GM21723 (cell line): ENCODE results near the gene ASB10.
A peak's percentile ranks its signal among the peaks of the same experiment; 100 is the strongest.

Source experiments
- ATAC-seq: cut with Tn5 transposase; IDR thresholded peaks from one replicate; pipeline ENCODE4 v1.9.1; 2021; ENCODE audit warnings: mild to moderate bottlenecking, moderate library complexity; ENCODE audit not compliant: unreplicated experiment

The ASB10 gene

DNA sequence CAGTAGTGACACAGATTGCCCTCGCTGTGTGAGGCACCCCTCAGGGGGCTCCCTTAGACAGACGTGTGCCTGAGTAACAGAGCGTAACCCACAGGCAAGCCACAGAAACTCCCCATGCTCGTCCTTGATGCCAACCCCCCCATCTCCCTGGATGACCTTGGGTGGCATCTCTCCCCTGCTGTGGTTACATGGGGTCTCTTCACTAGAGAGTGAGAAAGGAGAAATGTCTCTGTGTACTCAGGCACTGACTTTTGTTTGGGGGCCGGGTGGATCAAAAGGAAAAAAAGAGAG, 1.1 kb upstream of the ASB10 start:
- no peak for ATAC-seq

DNA sequence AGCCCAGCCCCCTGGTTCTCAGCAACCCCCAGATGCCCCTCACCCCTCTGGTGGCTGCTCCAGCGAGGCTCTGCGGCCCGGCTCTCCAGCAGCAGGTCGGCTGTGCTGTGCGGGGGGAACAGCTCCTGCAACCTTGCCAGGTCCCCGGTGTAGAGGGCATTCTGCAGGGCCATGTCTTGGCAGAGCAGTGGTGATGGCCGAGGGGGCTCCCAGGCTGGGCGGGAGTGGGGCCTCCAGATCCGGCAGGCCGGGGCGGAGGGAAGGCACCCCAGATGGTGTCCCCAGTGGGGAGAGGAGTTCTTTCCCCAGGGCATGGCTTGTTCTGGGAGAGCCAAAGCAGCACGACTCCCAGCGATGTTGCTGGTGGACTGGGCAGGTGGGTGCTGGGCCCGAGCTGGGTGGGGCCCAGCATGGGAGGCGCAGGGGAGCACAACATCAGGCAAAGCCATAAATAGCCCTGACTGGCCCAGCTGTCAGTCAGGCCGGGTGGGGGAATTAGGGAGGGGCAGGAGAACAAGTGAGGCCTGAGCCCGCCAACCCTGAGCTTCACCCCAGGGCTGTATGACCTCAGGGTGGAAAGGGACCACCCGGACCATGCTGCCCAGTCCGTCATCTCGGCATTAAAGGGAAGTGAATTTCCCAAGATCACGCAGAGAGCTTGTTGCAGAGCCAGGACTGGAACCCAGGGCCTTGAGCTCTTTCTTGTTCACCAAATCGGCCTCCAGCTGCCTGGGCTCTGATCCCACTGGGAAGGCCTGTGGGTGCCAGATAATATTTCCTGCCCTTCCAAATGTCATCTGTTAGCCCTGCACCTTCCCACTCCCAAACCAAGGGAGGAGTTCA, 580 bp upstream of the ASB10 start:
- no peak for ATAC-seq

DNA sequence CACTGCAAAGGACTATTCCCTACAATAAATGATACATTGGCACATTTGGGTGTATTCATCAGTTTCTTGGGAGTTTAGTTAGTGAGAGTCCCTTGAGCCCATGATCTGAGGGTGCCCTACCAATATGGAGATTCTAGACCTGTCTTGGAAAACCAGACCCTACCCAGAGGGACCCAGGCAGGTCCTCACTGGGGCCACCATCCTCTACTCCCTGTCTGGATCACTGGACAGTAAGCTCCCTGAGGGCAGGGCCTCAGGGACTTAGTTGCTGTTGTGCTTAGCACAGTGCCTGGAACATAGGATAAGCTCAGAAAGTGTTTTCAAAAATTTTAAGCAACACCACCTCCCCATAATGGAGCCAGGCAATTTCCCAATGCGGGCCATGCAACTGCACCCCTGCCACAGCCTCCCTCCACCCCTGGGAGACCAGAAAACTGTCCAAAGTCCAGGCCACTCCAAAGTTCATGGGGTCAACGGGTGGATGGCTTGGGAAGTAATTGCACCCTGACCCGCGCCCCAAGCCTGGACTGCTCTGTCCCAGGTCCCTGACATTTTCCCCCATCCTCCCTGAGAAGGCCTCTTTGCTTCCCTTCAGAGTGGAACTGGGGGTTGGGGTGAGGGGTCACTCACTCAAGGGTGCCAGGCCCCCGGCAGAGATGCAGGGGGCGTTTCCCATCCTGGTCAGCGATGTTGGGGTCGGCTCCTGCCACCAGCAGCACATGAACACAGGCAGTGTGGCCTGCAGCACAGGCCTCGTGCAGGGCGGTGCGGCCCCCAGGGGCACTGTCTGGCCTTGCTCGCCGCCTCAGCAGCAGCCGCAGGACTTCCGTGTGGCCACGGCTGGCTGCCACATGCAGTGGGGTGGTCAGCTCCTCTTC, 1.0 kb downstream of the ASB10 start:
- ATAC-seq, result no peak

DNA sequence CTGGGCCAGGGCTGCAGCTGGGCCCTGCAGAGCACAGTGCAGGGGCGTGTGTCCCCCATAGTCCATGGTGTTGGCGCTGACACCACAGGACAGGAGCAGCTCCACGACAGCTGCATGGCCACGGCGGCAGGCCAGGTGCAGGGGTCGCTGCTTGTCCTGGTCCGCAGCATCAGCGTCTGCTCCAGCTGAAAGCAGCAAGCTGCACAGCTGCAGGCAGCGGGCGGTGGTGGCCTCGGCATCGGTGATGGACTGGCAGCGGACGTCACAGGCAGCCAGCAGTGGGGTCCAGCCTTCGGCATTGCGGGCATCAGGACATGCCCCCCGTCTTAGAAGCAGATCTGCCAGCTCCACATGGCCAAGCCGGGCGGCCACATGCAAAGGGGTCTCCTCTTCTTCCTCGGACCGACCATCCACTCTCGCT, 6.0 kb downstream of the ASB10 start:
- ATAC-seq, result no peak

DNA sequence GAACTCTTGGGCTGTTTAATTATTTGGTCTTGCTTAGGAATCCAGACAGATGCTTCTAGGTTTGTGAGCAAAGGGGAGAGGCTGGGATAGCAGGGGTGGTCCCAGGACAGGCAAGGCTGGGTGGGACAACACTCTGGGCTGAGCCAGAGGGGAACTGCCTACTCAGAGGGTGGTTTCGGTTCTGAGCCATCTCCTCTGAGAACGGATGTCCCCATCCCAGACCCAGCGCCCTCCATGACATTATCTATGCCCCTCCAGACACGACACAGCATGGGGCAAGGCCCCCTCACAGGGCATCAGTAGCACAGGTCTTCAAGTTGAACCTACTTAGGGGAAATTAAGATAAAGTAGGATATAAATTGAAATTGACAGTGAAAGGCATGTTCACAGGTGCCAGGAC, 7.1 kb downstream of the ASB10 start:
- ATAC-seq, result no peak

DNA sequence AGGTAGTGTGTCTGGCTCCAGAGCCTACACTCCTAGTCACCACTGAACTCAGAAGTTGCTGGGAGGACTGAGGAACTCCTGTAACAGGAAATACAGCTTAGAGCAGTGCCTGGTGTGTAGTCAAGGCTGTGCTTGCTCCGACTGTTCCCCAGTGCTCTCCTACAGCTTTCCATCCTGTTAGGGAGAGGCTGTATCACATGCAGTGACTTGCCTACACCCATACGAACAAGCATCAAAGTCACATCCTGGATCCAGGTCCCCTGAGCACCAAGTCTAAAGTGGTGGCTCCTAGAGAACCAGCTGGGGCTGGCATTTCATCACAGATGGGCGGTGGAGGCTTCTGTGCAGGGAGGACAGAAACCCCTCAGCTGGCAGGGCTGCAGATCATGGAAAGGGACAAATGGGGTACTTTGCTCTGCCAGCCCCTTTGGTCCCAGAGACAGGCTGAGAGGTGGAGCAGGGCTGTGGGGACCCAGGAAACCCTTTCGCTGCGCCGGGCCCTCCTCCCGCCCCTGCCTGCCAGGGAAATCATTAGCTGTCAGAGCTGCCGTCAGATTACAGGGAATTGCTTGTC, 7.7 kb downstream of the ASB10 start:
- ATAC-seq, result no peak

DNA sequence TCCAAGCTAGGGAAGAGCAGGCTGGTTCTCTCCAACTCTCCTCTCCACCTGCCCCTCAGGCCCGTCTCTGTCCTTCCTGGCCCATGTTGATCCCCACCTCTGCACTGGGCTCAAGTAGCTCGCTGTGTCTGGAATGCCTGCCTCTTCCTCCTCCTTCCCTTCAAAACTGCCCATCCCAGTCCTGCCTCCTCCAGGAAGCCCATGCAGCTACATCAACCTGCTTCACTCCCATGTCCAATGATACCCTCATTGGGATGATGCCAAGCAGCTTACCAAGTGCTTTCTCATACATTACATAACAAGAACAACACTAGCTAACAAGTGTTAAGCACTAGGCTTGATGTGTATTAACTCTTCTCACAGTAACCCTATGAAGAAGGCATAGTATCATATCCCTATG, 8.2 kb downstream of the ASB10 start:
- no peak for ATAC-seq

DNA sequence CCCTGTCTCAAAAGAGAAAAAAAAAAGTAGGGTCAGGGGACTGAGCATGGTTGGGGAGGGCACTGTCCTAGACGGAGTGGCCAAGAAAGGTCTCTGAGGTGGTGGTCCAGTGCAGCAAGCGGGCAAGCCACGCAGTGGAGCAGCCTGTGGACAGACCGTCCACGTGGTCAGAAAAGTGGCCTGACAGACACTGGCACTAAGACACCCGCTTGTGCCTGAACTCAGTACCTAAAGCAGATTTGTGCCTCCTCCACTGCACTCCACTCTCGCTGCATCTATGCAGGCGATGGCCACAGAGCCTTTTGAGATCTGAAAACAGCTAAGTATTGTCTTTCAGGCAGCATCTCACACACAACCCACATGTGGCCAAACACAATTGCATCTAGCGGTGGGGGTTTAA, 8.8 kb downstream of the ASB10 start:
- ATAC-seq, result no peak

DNA sequence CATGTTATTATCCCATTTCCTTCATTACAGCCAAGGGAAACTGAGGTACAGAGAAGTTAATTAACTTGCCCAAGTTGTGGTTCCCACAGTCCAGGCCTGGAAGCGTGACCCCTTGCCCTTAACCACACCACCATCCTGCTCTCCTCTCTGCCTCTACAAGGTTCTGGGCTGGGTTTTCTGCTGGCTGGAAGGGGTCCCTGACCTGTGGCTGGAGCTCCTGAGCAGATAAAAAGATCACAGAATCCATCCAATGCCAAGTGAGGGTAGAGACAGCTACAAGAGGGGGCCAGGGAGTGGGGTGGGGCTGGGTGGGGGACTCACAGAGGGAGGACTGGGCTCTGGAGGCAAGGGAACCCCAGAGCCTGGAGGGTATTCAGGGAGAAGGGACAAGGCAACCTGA, 9.7 kb downstream of the ASB10 start:
- no peak for ATAC-seq

DNA sequence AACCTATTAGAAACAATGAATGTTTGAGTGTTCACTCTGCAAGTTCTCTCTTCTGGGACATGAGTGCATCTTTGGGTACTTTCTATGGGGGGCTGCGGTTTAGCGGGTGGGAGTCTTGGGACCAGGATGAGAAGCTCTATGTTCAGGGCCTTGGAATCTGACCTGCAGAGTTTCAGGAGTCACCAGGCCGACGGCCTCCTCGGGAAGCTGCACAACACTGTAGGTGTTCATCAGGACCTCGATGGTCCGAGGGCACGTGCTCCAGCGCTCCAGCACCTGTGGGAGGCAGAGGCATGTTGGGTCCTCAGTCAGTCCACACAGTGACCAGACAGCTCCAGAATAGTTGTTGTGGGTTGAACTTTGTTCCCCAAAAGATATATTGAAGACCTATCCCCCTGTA, 10.6 kb downstream of the ASB10 start:
- ATAC-seq, result no peak

DNA sequence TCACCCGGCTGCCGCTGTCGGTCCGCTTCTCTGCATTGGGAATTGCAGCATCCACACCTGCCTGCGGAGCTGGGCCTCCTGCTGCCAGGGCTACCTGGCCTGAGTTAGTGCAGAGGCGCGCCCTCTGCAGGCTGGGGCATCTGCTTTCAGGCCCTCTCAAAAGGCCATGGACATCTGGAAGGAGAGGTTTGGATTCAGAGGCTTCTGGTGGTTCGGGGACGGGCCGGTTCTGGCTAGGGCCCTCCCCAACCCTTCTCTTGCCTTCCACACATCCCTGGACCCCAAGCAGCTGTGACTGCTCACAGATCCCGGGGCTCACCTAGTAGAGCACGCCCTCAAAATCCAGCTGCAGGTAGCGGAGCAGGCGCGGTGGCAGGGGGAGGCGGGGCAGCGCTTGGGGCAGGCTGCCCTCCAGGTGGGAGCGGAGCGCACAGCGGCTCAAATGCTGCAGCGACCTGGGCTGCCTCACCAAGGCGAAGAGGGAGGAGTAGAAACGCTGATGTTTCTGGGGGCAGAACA, 11.2 kb downstream of the ASB10 start:
- ATAC-seq, result no peak

DNA sequence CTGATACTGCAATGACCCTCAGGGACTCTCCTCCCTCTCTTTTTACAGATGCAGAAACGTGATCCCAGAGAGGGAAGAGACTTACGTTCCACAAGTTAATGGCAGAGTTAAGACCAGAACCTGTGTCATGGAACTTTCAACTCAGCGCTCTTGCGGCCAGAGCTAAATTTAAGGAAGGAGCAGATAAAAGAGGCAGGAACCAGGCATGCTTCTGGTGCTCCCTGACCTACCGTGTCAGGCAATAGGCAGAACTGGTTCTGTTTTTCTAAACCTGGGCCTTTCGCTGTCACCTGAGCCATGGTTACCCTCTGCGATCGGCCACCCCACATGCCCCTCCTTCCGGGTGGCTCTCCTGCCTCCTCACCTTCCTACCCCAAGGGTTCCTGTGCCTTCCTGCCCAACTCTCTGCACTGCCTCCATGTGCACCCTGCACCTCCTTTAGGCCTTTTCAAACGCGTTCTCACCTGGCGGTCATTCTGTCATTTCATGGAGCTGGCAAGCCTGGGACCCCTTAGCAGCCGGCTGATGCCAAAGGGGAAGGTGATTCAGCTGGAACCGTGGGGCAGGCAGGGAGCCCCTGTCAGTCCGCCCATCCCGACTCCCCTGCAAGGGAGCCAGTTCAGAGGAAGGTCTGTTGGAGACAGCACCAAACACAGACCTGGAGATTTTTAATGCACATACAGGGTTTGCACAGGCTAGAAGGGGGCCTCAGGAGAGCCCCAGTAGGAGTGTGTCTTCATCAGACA, 11.8 kb downstream of the ASB10 start:
- no peak for ATAC-seq

DNA sequence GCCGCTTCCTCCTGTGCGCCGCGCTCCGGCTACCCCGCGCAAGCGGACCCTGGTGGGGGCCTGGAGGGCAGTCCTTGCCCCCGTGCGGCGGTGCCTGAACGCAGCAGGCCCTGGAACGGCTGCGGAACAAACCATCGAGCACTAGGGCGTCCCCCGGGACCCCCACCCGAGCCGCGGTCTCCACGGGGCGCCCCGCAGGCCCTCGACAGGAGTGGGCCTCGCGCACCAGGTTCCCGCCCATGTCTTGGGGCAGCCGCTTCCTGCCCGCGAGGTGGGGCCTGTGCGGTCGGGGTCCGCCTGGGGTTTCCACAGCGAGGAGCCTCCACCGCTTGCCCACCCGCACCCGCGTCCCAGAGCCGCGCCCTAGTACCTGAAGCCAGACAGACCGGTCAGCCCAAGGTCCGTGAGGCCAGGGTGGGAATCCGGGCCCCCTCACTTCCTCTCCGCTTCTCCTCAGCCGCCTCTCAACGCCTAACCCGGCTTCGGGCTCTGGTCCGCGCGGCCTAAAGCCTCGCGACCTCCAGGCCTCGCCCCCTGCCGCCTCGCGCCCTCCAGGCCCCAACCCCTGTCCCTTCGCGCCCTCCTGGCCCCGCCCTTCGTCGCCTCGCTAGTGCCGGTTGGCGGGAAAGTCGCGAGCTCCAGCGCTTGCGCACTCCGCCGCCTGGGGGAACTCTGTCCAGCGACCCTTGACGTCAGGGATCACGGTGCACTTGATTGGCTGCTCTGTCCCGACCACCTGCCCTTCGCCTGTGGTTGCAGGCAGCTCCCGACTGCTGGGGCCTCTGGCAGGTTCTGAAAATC, 12.6 kb downstream of the ASB10 start:
- ATAC-seq, result no peak

DNA sequence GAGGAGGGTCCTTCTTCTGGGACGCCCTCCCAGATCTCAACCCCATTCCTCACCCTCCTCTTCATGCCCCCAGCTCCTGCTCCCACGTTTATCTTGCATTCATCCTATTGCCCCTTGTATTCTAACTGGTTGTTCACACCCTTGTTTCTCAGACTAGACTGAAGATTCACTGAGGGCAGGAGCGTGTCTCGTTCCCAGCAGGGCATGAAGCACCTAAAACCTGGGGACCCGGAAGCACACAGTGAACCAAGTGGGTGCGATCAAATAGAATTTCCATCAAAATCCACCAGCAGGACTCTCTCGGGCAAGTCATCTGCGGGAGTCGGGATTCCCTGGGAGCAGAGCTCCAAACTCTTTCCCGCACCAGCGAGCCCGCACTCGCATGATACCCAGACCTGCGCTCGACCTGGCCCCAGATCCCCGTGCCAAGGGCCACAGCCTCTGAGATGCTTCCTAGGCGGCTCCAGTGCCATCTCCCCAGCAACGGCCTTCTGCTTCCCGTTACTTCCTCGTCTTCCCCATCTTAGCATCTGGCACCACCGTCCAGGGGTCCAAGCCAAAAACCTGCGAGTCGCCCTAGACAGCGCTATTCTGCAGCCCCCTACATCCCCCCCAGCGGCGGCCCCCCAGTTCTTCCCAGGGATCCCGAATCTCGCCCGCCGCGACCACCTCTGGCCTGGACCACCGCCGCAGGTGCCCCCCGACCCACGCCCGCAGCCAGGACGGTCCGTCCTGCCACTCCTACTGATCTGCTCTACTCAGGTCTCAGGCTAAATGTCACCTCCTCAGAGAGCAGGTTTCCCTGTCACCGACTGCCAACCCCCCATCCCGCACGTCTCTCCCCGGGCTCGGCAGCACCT, 13.4 kb downstream of the ASB10 start:
- ATAC-seq, result no peak

DNA sequence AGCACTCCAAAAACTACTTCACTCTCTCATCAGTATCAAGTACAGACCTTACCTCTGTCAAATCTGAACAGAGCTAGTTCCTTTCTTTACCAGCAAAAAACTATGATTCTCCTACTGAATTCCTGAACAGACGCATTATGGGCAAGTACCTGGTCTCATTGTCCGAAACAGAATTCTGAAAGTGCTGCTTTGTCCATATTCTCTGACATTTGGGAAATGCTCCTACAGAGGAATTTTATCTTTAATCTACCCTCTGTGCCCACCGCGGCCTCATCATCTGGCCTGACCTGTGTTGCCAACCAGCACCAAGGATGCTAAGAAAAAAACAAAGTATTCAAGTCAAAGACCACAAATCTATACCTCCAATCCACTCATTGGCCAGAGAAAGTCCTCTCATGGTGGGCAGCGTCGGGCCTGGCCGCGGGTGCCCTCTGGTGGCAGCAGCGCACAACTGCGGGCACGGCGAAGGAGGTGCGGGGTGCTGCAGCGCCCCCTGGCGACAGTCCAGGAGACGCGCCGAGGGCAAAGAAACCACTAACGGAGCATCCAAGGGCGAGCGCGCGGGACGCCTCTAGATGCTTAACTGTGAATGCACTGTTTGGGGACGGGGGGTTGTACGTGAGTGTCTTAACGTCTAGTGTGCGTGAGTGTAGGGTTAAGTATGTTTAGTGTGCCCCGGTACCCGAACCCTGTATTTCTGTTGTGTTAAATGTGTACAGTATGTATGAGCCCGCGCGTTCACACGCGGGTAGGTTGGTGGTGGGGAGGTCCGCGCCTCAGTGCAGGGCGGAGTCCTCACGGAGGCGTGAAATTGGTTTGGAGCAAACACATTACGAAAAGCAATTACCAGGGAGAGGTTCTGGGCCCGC, 14.5 kb downstream of the ASB10 start:
- peak; percentile 71 for ATAC-seq

DNA sequence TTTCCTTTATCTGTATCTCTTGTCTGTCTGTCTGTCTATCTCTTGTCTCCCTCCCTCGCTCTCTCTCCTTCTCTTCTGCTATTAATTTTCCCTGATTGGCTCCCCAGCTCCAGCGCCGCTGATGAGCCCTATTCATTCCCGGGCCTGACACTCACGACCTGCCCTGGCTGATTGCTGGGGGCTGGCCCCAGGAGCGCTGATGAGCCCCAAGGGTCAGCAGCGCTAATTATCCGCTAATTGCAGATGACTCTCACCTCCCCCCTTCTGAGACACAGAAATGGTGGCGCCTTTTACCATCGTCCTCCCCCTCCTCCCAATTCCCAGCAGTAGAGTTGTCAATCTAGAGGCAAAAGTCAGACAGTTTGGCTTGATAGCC, 18.3 kb downstream of the ASB10 start:
- no peak for ATAC-seq

DNA sequence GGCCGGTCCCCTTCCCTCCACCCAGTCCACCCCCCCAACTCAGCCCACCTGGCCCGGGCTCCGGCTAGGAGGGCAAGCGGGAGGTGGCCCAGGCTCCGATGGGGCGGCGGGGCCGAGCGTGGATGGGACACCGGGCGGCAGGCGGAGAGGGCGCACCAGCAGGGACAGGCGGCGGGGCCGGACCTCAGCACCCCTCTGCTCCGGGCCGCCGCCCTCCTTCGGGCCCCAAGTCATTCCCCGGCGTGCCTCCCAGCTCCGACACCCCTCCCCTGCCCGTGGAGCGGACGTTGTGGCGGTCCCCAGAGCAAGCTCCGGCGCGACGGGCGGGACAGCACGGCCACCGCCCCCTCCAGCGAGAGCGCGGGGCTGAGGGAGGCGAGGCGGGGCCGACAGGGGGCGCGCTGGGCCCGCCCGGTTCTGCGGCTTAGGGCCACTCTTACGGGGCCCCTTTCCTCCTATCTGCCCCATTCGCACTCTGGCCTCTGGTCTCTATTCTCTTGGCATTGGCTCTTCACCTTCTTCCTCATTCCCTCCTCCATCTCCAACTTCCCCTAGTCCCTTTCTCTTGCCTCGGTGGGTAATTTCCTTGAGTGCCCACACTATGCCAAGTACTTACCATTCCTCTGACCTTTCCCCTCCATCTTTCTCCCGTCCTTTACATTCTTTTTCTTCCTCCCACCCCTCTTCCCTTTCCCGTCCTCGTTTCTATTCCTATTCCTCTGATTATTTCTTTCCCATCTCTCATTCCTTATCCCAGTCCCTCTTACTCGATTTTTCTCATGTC, 18.9 kb downstream of the ASB10 start:
- peak; percentile 76 for ATAC-seq
